Measurements from ENCODE around the gene ARHGAP1.
"Not testable (repeated sequence)": the region's sequence is repeated elsewhere in the genome, so short reads cannot be mapped to it uniquely, and the experiment has no call there.

ARHGAP1 gene

DNA sequence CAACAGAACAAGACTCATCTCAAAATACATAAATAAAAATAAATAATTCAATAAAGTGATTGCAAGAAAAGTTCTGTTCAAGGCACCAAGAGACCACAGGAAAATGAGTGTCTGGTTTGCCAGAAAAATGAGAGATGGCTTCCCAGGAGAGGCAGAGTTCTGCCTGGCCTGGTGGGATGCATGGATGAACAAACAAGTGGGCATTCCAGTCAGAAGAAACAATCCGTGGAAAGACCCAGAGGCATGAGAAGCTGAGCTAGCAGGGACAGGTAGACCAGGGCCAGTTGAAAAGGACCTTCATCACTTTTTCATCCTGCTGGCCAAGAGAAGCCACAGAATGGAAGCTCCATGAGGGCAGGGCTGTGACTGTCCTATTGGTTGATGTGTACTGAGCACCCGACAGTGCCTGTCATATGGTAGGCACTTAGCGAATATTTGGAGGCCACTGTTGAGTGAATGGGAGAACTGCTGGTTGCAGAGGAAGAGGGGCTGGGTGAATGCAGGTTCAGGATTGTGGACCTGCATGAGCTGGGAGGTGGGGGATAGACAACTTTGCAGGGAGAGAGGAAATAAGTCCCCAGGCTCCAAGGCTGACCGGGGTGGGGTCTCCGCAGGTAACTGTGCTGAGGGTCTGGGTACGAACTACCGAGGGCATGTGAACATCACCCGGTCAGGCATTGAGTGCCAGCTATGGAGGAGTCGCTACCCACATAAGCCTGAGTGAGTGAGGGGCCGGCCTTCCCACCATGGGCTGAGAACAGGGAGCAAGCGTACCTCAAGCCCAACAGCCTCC is 22.3 kb upstream of the ARHGAP1 start:
- no peak for DNase-seq

DNA sequence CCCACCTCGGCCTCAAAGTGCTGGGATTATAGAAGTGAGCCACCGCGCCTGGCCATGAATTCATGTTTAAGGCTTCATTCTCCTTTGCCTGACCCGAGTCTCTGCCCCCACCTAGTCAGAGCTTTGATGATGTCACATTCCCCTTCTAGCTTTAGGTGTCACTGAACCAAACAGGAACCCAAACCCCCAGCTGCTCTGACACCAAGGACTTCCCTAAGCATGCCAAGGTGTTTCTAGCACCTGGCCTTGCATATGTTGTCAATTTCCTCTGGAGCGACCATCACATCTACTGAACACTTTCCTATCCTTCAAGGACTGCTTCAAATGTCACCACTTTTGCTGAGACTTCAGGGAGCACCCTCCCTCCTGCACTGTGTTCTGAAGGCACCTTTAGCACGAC is 20.9 kb upstream of the ARHGAP1 start:
- no peak for DNase-seq

DNA sequence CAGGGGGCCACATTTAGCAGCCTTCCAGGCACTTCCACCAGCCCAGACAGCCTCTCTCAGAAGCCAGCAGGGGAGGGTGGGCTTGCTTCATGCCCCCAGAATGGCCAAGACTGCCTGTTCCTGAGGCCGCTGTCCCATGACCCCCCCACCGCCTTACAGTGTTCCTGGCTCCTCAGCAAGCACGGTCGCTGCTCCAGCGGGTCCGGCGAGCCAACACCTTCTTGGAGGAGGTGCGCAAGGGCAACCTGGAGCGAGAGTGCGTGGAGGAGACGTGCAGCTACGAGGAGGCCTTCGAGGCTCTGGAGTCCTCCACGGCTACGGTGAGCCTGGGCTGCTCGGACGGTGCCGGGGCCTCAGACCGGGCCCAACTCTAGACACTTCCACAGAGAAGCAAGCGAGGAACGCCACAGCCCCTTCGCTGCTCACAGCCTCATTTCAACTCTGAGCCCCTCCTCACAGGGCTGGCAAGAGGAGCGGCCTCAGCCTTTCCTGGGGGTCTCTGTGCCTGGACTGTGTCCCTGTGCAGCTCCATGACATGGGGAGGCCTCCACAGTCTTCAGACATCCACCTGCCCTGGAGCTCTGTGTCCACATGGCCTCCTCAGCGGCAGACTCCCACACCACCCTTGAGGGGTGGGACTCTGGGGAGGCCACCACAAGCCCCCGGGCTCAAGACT is 19.3 kb upstream of the ARHGAP1 start:
- DNase-seq: no peak

DNA sequence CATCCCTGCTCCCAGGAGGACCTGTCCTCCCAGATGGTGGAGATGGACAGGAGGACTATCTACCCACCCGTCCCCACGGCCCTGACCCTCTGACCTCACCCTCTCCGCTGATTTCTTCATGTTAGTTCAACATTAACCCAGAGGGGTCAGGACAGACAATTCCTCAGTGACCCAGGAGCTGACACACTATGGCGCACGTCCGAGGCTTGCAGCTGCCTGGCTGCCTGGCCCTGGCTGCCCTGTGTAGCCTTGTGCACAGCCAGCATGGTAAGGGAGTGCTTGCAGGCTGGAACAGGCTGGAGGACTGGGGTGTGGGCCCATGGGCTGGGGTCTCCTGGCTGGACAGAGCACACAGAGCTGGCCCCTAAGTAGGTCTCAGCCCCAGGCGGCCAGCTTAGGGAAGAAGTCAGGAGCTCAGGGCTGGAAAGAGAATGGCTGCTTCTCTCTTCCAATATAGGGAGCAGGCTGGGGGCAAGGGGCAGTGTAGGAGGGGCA is 18.7 kb upstream of the ARHGAP1 start, which contains the start of gene F2:
F2 (plus strand) TSS at position 166 of the 495 bp plus-strand sequence; CDS start at position 189, 23 bp downstream.
- DNase-seq: no peak

DNA sequence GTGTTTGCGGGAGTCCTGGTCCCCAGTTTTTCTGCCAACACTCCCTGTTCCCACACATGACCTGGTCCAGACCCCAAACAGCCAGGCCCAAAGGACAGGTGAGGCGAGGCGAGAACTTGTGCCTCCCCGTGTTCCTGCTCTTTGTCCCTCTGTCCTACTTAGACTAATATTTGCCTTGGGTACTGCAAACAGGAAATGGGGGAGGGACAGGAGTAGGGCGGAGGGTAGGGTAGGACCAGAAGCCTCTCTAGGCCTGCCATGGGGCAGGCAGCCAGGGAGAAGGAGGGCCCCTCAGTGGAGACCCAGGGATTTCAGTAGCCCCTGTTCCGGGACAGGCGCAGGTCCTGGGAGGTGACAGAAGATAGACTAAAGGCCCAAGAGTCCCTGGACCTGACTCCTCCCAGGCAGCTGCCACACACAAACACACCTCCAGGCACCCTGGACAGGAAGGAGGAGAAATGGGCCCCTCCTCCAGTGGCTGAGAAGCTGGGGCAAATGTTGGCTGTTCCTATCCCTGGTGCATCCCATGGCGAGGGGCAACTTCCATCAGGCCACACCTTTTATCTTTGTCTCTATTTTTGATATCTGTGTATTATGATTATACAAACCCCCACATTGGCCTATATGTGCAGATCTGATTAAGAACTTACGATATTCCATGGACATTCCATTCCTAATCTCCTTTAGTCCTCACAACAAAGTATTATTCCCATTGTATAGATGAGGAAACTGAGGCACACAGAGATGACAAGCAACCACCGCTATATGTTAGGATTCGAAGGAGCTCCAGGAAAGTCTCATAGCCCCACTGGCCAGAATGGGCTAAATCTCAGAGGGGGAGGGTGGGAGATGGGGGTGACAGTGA is 18.0 kb upstream of the ARHGAP1 start:
- DNase-seq: no peak

DNA sequence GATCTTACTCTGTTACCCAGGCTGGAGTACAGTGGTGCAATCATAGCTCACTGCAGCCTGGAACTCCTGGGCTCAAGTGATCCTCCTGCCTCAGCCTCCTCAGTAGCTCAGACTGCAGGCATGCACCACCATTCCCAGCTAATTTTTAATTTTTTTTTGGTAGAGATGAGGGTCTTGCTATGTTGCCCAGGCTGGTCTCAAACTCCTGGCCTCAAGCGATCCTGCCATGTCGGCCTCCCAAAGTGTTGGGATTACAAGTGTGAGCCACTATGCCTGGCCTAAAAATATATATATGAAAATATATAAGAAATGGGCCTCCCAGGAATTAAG is 17.4 kb upstream of the ARHGAP1 start:
- DNase-seq: not testable (repeated sequence)

DNA sequence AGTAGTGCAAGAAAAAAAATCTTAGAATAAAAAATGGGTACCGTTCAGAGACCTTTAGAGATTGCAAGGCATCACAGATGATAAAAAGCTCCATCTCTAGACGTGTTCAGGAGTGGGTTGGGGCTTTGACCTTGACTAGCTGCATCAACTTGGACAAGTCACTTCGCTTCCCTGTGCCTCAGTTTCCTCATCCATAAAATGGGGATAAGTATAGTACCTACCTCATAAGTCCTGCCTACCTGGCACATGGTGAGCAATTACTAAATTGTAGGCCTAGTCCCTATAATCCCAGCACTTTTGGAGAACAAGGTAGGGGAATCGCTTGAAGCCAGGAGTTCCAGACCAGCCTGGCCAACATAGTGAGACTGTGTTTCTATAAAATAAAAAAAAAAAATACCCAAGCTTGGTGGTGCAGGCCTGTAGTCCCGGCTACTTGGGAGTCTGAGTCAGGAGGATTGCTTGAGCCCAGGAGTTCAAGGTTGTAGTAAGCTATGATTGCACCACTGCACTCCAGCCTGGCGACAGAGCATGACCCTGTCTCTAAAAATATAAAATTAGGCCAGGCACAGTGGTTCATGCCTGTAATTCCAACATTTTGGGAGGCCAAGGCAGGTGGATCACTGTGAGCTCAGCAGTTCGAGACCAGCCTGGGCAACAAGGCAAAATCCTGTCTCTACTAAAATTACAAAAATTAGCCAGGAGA is 12.6 kb upstream of the ARHGAP1 start:
- no peak for DNase-seq

DNA sequence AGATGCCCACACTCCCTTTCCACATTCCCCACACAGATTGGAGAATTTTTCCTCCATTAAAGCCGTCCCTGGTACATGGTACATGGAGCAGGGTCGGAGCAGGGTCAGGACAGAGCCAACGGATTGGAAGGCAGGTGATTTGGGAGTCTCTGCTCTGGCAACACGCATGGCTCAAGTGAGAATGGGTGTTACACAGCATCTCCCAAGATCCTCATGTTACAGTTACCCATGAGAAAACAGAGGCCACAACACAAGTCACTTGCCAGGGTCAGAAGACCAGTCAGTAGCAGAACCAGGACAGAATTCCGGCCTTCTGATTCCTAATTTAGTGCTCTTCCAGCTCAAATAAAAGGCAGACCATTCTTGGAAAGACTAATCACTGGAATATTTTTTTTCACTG is 10.9 kb upstream of the ARHGAP1 start:
- no peak for DNase-seq

DNA sequence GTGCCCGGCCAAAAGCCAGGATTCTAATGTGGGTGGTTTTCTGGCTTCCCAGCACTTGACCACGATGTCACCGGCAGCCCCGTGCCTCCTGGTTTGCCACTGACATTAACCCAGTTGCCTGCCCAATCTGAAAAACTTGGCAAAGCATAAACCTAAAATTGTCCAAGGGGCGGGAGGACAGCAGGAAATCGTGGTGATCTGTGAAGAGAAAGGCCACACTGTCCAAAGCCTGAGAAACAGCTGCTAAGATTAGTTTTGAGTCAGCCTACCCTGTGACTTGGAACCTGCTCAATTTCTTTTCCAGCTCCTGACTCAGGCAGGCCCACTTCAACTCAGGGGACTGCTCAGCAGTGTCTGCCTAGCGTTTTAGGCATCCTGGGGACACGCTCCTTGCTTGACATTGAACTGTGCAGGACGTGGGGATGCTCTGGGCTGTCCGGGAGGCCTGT is 10.4 kb upstream of the ARHGAP1 start:
- DNase-seq: no peak

DNA sequence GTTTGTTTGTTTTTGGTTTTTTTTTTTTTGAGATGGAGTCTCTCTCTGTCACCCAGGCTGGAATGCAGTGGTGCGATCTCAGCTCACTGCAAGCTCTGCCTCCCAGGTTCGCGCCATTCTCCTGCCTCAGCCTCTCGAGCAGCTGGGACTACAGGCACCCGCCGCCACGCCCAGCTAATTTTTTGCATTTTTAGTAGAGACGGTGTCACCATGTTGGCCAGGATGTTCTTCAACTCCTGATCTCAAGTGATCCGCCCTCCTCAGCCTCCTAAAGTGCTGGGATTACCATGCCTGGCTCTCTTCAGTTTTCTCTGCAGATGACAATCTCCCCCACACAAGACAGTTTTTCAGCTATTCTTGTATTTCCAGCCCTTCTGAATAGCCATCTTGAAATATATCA is 8.9 kb upstream of the ARHGAP1 start:
- not testable (repeated sequence) for DNase-seq

DNA sequence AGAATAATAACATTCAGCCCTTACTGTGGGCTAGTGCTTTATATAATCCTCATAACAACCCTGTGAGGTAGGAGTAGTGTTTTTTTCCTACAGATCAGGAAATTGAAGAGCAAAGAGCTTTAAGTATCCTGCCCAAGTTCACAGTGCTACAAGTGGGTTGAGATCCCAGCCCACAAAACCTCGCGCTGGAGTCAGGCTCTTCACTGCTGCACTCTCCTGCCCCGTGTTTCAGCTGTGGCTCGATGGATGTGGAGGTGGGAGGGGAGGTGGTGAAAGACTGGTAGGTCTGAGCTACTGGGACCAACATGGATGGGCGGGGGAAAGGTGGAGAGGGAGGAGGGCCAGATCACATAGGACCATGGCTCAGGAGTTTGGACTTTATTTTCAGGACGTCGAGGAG is 6.5 kb upstream of the ARHGAP1 start:
- no peak for DNase-seq

DNA sequence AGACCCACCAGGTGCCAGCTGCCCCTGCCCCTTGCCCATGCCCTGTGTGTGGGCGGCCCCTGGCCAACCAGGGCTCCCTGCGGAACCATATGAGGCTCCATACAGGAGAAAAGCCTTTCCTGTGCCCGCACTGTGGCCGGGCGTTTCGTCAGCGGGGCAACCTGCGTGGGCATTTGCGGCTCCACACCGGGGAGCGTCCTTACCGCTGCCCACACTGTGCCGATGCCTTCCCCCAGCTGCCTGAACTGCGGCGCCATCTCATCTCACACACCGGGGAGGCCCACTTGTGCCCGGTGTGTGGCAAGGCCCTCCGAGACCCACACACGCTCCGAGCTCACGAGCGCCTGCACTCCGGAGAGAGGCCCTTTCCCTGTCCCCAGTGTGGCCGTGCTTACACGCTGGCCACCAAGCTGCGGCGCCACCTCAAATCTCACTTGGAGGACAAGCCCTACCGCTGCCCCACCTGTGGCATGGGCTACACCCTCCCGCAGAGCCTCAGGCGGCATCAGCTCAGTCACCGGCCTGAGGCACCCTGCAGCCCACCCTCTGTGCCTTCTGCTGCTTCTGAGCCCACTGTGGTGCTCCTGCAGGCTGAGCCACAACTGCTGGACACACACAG is 4.8 kb upstream of the ARHGAP1 start:
- DNase-seq: no peak

DNA sequence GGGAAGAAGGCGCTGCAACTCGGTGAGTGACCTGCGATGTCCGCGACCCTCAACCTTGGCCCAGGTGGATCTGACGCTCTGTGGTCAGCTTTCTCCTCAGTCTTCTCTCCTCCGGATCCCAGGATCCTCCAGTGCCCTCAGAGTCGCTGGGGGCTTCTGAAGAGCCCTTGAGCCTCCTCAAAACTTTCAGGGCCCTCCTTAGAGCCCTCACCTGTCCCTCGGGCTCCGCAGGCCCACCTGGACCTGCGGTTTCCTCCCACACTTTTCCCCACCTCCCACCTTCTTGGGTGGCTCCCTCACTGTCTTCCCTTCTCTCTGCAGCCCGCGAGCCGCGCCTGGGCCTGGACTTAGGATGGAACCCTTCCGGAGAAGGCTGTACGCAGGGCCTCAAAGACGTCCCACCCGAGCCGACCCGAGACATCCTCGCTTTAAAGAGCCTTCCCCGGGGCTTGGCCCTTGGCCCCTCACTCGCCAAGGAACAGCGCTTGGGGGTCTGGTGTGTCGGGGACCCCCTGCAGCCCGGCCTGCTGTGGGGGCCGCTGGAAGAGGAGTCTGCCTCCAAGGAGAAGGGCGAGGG is 747 bp upstream of the ARHGAP1 start:
- DNase-seq: no peak

DNA sequence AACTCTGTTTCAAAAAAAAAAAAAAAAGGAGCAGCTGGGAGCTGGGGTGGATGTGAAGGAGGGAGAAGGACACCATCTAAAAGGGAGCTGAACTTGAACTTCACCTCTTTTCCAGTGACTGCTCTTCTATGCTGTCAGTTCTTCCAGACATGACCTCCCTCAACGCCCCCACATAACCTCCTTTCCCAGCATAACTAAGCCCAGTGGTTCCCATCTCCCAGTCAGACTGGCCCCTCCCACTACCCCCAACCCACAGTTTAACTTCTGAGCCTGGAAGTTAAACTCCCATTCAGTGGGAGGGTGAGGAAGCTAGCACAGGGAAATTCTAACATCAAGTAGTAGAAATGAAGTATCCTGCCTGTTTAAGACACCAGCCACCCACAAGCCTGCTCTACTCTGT is 1.8 kb downstream of the ARHGAP1 start:
- DNase-seq: no peak

DNA sequence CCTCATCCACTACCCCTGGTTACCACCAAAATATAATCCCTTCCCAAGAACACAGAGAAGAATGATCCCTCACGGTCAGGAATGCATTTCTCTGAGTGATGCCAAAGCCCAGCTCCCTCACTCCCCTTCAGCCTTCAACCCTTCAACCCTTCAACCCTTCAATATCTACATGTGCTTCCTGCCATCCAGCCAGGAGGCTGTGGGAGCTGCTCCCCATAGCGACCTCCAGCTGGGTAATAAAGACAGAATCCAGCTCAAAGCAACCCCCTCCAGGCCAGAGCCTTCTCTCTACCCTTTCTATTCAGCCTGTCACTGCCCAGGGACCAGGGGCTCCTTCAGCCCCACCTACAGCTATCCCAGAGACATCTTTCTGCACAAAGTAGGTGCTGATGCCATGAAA is 2.7 kb downstream of the ARHGAP1 start:
- DNase-seq: no peak

DNA sequence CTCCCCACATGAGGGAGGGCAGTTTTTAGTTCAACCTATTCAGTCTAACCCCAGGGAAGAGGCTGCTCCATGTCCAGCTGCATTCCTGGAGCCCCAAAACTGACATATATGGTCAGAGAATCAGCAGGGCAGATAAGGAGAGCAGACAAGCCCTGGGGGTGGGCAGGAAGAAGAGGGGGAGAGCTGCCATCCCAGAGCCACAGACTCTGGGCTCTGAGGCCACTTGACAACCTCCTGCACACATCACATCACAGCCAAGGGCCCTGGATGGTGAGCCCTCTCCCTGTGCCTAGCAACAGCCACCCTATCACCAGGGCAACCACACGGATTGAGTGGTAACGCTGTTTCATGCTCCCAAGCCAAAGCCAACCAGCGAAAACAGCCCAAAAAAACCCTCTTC is 3.1 kb downstream of the ARHGAP1 start:
- no peak for DNase-seq

DNA sequence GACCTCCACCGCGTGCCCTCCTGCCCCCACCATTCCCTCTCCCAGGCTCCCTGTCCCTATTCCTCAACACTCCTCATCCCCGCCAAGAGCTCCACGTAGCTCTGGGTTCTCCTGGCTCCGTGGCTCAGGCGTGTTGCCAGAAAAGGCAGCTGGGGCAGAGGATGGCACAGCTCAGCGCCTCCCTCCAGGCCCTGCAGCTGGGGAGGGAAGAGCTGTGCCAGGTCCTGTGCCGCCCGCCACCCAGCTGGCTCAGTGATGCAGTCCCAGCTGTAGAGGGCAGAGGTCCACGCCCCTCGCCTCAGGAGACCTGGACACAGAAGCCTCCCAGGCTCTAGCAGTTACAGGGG is 4.2 kb downstream of the ARHGAP1 start:
- DNase-seq: no peak

DNA sequence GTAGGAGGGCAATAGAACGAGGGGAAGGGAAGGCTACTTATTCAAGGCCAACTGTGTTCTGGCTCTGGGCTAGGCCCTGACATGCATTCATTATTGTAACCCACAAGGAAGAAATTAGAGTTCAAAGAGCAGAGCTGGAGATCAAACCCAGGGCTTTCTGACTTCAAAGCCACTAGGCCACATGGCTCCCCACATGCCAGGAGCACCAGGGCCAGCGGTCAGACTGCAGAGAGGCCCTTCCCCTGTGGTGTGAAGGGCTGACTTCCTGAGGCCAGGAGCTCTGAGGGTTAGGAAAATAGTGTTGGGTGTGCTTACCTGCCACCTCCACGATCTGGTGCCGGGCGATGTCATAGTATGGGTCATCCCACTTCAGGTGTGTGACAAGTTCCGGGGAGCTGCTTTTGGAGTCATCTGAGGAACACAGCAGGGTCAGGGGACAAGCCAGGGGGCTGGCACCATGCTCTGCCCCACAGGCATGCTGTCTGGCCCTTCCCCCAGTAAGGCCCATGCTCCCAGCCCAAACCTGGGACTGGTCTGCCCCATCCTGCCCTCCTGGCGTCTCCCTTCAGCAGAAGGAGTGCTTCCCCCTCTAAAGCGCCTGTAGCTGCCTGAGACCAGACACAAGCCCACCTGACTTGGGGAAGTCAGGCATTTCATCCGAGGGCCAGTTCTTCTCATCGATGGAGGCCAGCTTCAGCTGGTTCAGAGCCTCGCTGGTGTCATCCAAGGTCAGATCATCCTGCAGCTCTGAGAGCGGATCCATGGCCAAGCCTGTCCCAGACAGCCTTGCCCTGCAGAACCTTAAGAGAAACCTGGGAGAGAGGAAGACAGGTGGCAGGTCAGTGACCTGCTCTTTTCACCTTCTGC is 4.8 kb downstream of the ARHGAP1 start:
- no peak for DNase-seq

DNA sequence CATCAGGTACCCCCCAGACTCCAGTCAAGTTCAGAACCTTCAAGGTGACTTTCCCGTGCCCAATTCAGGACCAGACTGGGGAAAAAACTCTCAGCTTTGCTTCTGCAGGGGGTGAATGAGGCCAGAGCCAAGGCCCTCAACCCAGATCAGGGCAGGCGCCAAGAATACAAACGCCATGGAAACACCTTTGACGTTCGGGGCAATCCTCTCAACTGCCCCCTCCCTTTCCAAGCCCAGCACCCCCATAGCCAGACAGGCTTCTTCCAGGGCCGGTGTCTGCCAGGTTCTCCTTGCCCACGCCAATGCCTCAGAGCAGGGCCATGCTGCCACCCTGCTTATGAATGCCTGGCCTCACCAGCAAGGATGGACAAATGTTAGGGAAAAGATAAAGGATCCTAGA is 5.8 kb downstream of the ARHGAP1 start:
- DNase-seq: no peak

DNA sequence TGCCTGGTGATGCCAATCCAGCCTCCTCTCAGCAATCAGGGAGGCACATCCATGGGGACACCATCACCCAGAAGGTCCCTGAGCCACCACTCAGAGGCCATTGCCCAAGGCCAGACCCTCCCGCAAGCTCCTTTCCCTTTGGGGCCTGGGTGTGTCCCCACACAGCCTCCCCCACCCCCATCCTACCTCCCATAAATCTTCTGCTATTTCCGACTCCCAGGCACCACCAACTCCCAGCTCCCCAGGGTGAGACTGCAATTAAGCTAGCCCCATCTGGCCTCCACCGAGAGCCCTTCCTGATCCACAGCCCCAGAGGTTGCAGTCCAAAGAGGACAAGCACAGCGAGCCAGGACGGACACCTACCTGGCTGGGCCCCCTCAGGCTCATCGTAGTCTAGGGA is 6.3 kb downstream of the ARHGAP1 start:
- DNase-seq: no peak

DNA sequence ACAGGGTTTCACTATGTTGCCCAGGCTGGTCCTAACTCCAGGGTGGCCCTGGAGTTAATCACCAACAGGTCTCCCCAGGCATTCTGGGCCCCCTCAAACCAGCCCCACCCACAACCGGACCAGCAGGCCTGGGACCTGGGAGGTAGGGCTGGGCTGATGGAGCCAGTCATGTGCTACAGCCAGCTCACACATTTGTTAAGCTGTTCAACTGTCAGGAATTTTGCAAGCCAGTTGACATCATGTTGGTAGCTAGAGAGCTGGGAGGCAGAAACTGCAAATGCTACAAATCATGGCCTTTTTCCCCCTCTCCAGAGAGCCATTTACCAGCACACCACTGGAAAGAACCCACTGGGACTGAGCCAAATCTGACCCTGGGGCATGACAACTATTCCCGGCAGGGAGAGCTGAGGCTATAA is 6.8 kb downstream of the ARHGAP1 start:
- DNase-seq: no peak

Measured in OCI-M1 (cell line).